GM21447 (cell line): ENCODE measurements around the gene B3GALT4.

Experiments used
- ATAC-seq: cut with Tn5 transposase; IDR thresholded peaks from one replicate; pipeline ENCODE4 v1.9.1; 2021; ENCODE audit not compliant: unreplicated experiment

Gene B3GALT4

GRCh38 chr6:33313709-33314514 is 37.0 kb downstream of the B3GALT4 start, which contains the start of gene TAPBP:
TSS of gene TAPBP (minus strand) at chr6:33314078. CDS start at chr6:33314041, 37 bp downstream.
- peak; percentile 36 for ATAC-seq

- no peak for ATAC-seq
These were observed 37.6 kb downstream of the B3GALT4 start for GRCh38 chr6:33314515-33314942.

- ATAC-seq = no peak
These were observed 38.2 kb downstream of the B3GALT4 start for GRCh38 chr6:33314943-33315792.

GRCh38 chr6:33315793-33316602 is 39.1 kb downstream of the B3GALT4 start:
- no peak for ATAC-seq

- ATAC-seq = no peak
These were observed 39.9 kb downstream of the B3GALT4 start for GRCh38 chr6:33316603-33317418.

- no peak for ATAC-seq
These were observed 40.4 kb downstream of the B3GALT4 start for GRCh38 chr6:33317419-33317668.

GRCh38 chr6:33317669-33318425 is 40.9 kb downstream of the B3GALT4 start, which contains the start of gene ZBTB22:
TSS of gene ZBTB22 (minus strand) at chr6:33317744. CDS start at chr6:33316916, 828 bp downstream.
- peak; percentile 51 for ATAC-seq

GRCh38 chr6:33318426-33319073 is 41.6 kb downstream of the B3GALT4 start:
- no peak for ATAC-seq

- no peak for ATAC-seq
These were observed 43.0 kb downstream of the B3GALT4 start for GRCh38 chr6:33319939-33320314.

GRCh38 chr6:33320315-33321181 is 43.6 kb downstream of the B3GALT4 start:
- ATAC-seq = no peak

GRCh38 chr6:33321227-33321626 is 44.3 kb downstream of the B3GALT4 start:
- no peak for ATAC-seq

GRCh38 chr6:33323623-33323948 is 46.7 kb downstream of the B3GALT4 start:
- ATAC-seq = peak; percentile 8

- ATAC-seq = no peak
These were observed 47.2 kb downstream of the B3GALT4 start for GRCh38 chr6:33324125-33324524.
